Lung (tissue), 12 donors: Measurements from ENCODE around the gene RASAL2. TPM values are rescaled to one million over a fixed set of nuclear protein-coding genes. Genes with fewer than 3 reads are reported as not detected.

Source experiments
- ATAC-seq: fragments of 200-7000 bp; cut with Tn5 transposase; one replicate; pipeline ENCODE4 v1.9.1; 2020; ENCODE audit warnings: moderate number of reproducible peaks; ENCODE audit not compliant: insufficient read depth, low FRiP score
- DNase-seq, 3 donors: peaks; one replicate each; pipeline ENCODE4 v3.0.0-alpha.2; 2013 to 2017
- H3K27ac ChIP-seq, 2 donors: one replicate each; pipeline ENCODE4 v1.5.1; 2013; ENCODE audit warnings: mild to moderate bottlenecking in 2 of 2, moderate library complexity in 2 of 2, control low read depth in 1 of 2, inconsistent platforms in 1 of 2, low read depth in 1 of 2, low read length in 1 of 2
- H3K27me3 ChIP-seq, 3 donors: one replicate each; pipeline ENCODE4 v1.5.1; 2013; ENCODE audit warnings: low read length in 2 of 3; ENCODE audit not compliant: control insufficient read depth in 3 of 3, insufficient read depth in 3 of 3
- H3K36me3 ChIP-seq, 4 donors: one replicate each; pipeline ENCODE4 v1.5.1; 2013; ENCODE audit warnings: low read length in 4 of 4, mild to moderate bottlenecking in 1 of 4, moderate library complexity in 1 of 4; ENCODE audit not compliant: control insufficient read depth in 4 of 4, insufficient read depth in 4 of 4
- H3K4me1 ChIP-seq, 5 donors: one replicate each; pipeline ENCODE4 v1.5.1; 2013; ENCODE audit warnings: low read length in 5 of 5, mild to moderate bottlenecking in 2 of 5, moderate library complexity in 1 of 5; ENCODE audit not compliant: control insufficient read depth in 5 of 5, insufficient read depth in 5 of 5
- H3K4me3 ChIP-seq: one replicate; pipeline ENCODE4 v1.5.1; 2013; ENCODE audit warnings: mild to moderate bottlenecking, control low read depth, moderate library complexity
- H3K9ac ChIP-seq, 2 donors: one replicate each; pipeline ENCODE4 v1.5.1; 2013; ENCODE audit warnings: low read length in 2 of 2, control low read depth in 1 of 2; ENCODE audit not compliant: insufficient read depth in 1 of 2
- H3K9me3 ChIP-seq, 4 donors: one replicate each; pipeline ENCODE4 v1.5.1; 2013; ENCODE audit warnings: low read length in 3 of 4, mild to moderate bottlenecking in 1 of 4, moderate library complexity in 1 of 4; ENCODE audit not compliant: control insufficient read depth in 4 of 4, insufficient read depth in 3 of 4
- CTCF ChIP-seq: IDR thresholded peaks from 2 replicates; pipeline ENCODE4 v1.5.1; 2012; ENCODE audit warnings: mild to moderate bottlenecking; ENCODE audit errors: control extremely low read depth, extremely low read depth
- WGBS, 2 donors: extraction: QIAGEN DNeasy Blood & Tissue Kit; methylation state at CpG; one replicate each; pipeline ENCODE4 v1.1.7; 2013; 5-methylcytosine and 5-hydroxymethylcytosine counted together
- polyA plus RNA-seq, 2 donors: library from polyadenylated mRNA; stranded (reverse); fragments of 200-250 nt; gene quantifications; one replicate each; pipeline ENCODE4 v1.2.1, GENCODE V29; 2013
- total RNA-seq, 2 donors: library from RNA; depleted of rRNA in 1 of 2; stranded (reverse); fragments of >200 nt in 1 of 2; gene quantifications; one replicate each; pipeline ENCODE4 v1.2.1, GENCODE V29; 2014 to 2021
- donor health status: control.
- donor health status: control.
- donor health status: Bipolar disorder and iron deficiency.
- donor health status: healthy.
- donor health status: DM: yes; HTN: yes; CAD: no.

RASAL2 gene
- total and polyA plus RNA-seq, 4 donors, result 4.9 to 34.8 (median 15.8) TPM

- Histone ChIP-seq H3K36me3 (no peaks in the 10 kb centered on the region), H3K4me1 (peaks cover 0 to 4% (median 0%) of the 10 kb centered on the region in 5 donors), H3K4me3 (no peak overlapping the region), H3K27me3 (no peaks in the 10 kb centered on the region), H3K9ac (no peak overlapping the region), H3K9me3 (no peaks in the 10 kb centered on the region), H3K27ac (no peak overlapping the region)
- no peak for ATAC-seq
- TF ChIP-seq CTCF, result no peak
- WGBS, 2 donors, result 77 to 86% methylated on average over 6 of the region's 6 CpGs
- no peak for DNase-seq
Measured at GRCh38 chr1:178503849-178504248, 409.9 kb downstream of the RASAL2 start.

- Histone ChIP-seq H3K9ac (no peak overlapping the region), H3K27me3 (no peaks in the 10 kb centered on the region), H3K4me3 (no peak overlapping the region), H3K36me3 (no peaks in the 10 kb centered on the region), H3K27ac (no peak overlapping the region), H3K9me3 (no peaks in the 10 kb centered on the region), H3K4me1 (peaks cover 0 to 4% (median 0%) of the 10 kb centered on the region in 5 donors)
- TF ChIP-seq CTCF, result no peak
- WGBS, 2 donors, result 89 to 92% methylated on average over 4 of the region's 4 CpGs
- no peak for ATAC-seq
- DNase-seq, result no peak
Measured at GRCh38 chr1:178504286-178504685, 410.4 kb downstream of the RASAL2 start.

GRCh38 chr1:178506177-178506576 lies 412.3 kb downstream of the RASAL2 start:
- Histone ChIP-seq H3K4me3 (no peak overlapping the region), H3K9me3 (no peaks in the 10 kb centered on the region), H3K4me1 (no peaks in the 10 kb centered on the region), H3K36me3 (no peaks in the 10 kb centered on the region), H3K9ac (no peak overlapping the region), H3K27ac (no peak overlapping the region), H3K27me3 (no peaks in the 10 kb centered on the region)
- no peak for DNase-seq
- 83 to 90% methylated on average over 6 of the region's 6 CpGs for WGBS, 2 donors
- TF ChIP-seq CTCF, result no peak
- ATAC-seq, result no peak

GRCh38 chr1:178506669-178507068 lies 412.8 kb downstream of the RASAL2 start:
- Histone ChIP-seq H3K9me3 (no peaks in the 10 kb centered on the region), H3K4me1 (no peaks in the 10 kb centered on the region), H3K4me3 (no peak overlapping the region), H3K9ac (no peak overlapping the region), H3K27ac (no peak overlapping the region), H3K36me3 (no peaks in the 10 kb centered on the region), H3K27me3 (no peaks in the 10 kb centered on the region)
- WGBS, 2 donors, result 72 to 81% methylated on average over 6 of the region's 6 CpGs
- no peak for TF ChIP-seq CTCF
- DNase-seq, result peak in 1 of 3 donors; percentile 12
- no peak for ATAC-seq
